NT2/D1 (cell line): ENCODE measurements around the gene FBXL17.

Experiments
- SUZ12 ChIP-seq: IDR thresholded peaks from 2 replicates; pipeline ENCODE4 v1.6.1; 2011; ENCODE audit not compliant: insufficient read length, insufficient read depth; ENCODE audit errors: extremely low read depth
- ZNF274 ChIP-seq: IDR thresholded peaks from 2 replicates; pipeline ENCODE4 v1.6.1; 2011; ENCODE audit warnings: mild to moderate bottlenecking, low read depth, low read length

DNA sequence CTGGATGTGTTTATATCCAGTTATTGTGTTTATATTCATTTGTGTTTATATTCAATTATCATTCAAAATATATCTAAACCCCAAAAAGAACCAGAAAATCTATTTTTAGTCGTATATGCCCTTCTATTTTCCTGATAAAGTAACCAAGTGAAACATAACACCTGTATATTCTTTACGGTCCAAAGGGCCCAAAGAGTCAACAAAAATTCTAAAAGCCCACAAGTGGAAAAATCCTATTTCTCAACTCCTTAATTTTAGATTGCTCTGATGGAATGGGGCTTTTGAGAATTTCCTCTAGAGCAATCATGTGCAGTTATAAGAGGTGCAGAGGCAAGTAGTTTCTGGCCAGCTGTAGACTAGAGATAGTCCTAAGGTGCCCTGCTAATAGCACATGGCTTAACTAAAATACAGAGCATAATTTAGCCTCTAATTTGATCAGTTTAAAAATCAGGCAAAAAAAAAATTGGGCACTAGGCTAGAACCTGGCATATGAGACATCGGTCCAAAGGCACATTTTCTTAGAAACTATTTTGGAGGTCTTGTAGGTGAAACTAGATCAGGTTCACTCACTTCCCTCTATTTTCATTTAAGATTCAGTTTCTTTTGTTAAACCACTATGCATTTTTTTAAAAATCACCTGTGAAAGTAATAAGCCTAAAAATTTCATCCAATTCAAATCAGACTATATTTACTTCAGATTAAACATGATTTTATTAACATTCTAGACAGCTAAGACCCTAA is 256.0 kb downstream of the FBXL17 start:
- no peak for TF ChIP-seq SUZ12
- no peak for TF ChIP-seq ZNF274
